Measurements from ENCODE around the gene RGMB.
A peak's percentile ranks its signal among the peaks of the same experiment; 100 is the strongest.
"Not testable (repeated sequence)": the region's sequence is repeated elsewhere in the genome, so short reads cannot be mapped to it uniquely, and the experiment has no call there.

The RGMB gene

GRCh38 chr5:98752801-98753200, 20.7 kb upstream of the RGMB start:
- H3K4me3 Mint-ChIP-seq; H3K9me3 Mint-ChIP-seq; DNase-seq (ENCODE audit: low spot score in 2 of 2); H3K27me3 Mint-ChIP-seq; H3K27ac Mint-ChIP-seq; ATAC-seq (ENCODE audit: low read depth); H3K36me3 Mint-ChIP-seq; H3K4me1 Mint-ChIP-seq: not testable (repeated sequence)

DNA sequence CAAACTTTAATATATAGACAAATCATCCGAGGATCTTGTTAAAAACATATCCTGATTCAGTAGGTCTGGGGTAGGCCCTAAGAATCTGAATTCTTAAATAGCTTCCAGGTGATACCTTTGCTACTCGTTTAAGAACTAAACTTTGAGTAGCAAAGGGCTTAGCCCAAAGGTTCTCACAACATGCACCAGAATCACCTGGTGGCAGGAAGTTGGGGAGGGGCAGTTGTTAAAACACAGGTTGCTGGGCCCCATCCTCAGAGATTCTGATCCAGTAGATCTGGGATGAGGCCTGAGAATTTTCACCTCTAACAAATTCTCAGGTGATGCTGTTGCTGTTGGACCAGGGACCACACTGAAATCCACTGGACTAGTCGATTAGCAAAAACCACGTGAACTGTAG, 20.0 kb upstream of the RGMB start:
- Mint-ChIP-seq H3K9me3 (peaks cover 4% of the 10 kb centered on the region), H3K27ac (no peak overlapping the region), H3K4me3 (no peak overlapping the region), H3K4me1 (no peaks in the 10 kb centered on the region), H3K27me3 (peaks cover 8% of the 10 kb centered on the region), H3K36me3 (peaks cover 1% of the 10 kb centered on the region)
- ATAC-seq (ENCODE audit: low read depth) = no peak
- no peak for DNase-seq (ENCODE audit: low spot score in 2 of 2)

- ATAC-seq (ENCODE audit: low read depth) (no peak), DNase-seq (ENCODE audit: low spot score in 2 of 2) (no peak)
- Mint-ChIP-seq H3K27me3 (peaks cover 8% of the 10 kb centered on the region), H3K36me3 (peaks cover 1% of the 10 kb centered on the region), H3K4me1 (no peaks in the 10 kb centered on the region), H3K9me3 (peaks cover 4% of the 10 kb centered on the region), H3K4me3 (no peak overlapping the region), H3K27ac (no peak overlapping the region)
Measured at GRCh38 chr5:98755406-98755805, 18.1 kb upstream of the RGMB start.

- ATAC-seq (ENCODE audit: low read depth) = no peak
- Mint-ChIP-seq H3K9me3 (peaks cover 4% of the 10 kb centered on the region), H3K4me1 (no peaks in the 10 kb centered on the region), H3K27me3 (peaks cover 8% of the 10 kb centered on the region), H3K4me3 (no peak overlapping the region), H3K36me3 (peaks cover 1% of the 10 kb centered on the region), H3K27ac (no peak overlapping the region)
- no peak for DNase-seq (ENCODE audit: low spot score in 2 of 2)
Measured at GRCh38 chr5:98757978-98758377, 15.5 kb upstream of the RGMB start.

- ATAC-seq (ENCODE audit: low read depth) (no peak), DNase-seq (ENCODE audit: low spot score in 2 of 2) (no peak)
- H3K9me3 Mint-ChIP-seq = no peaks in the 10 kb centered on the region
- H3K27ac Mint-ChIP-seq = no peak overlapping the region
- H3K4me1 Mint-ChIP-seq = peaks cover 2% of the 10 kb centered on the region
- no peak overlapping the region for H3K4me3 Mint-ChIP-seq
- H3K36me3 Mint-ChIP-seq = no peaks in the 10 kb centered on the region
- H3K27me3 Mint-ChIP-seq = peaks cover 12% of the 10 kb centered on the region
Measured at GRCh38 chr5:98763001-98763630, 10.3 kb upstream of the RGMB start.

DNA sequence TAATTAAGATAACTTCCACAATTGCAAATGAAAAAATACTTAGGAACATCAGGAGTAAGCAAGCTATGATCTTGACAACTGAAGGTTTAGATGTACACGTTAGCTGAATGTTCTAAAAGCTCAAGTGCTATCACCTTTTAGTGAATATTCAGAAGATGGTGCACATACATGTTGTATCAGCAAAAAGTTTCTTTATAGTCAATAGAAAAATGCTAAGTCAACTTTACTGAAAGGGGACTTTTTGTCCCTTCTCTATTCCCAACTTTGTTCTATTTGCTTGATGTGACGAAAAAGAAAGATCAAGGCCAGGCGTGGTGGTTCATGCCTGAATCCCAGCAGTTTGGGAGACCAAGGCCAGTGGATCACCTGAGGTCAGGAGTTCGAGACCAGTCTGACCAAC, 7.6 kb upstream of the RGMB start:
- ATAC-seq (ENCODE audit: low read depth) = no peak
- Mint-ChIP-seq H3K27ac (no peak overlapping the region), H3K4me1 (peaks cover 15% of the 10 kb centered on the region), H3K9me3 (no peaks in the 10 kb centered on the region), H3K4me3 (no peak overlapping the region), H3K36me3 (no peaks in the 10 kb centered on the region), H3K27me3 (peaks cover 14% of the 10 kb centered on the region)
- DNase-seq (ENCODE audit: low spot score in 2 of 2) = no peak

DNA sequence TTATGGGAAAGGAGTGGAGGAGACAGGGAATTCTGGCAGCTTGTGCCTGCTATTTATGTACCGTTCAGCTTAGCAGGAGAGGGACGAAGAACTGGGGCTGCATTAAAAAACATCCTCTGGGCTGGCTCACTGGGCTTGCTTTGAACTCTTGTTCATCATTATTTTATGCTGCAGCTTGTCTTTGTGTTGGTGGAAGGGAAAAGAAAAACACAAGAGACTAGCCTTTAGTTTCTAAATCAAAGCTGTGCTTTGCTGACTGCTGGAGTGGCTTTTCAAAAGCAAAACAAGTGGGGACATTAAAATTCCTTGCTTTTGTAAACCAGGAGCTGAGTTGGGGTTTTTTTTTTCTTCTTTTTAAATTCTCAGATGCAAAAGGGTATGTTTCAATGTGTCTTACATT, 5.9 kb upstream of the RGMB start:
- ATAC-seq (ENCODE audit: low read depth) = no peak
- H3K9me3 Mint-ChIP-seq = no peaks in the 10 kb centered on the region
- H3K27me3 Mint-ChIP-seq = peaks cover 14% of the 10 kb centered on the region
- DNase-seq (ENCODE audit: low spot score in 2 of 2) = no peak
- peaks cover 27% of the 10 kb centered on the region for H3K4me1 Mint-ChIP-seq
- H3K36me3 Mint-ChIP-seq = no peaks in the 10 kb centered on the region
- H3K27ac Mint-ChIP-seq = no peak overlapping the region
- no peak overlapping the region for H3K4me3 Mint-ChIP-seq

- Mint-ChIP-seq H3K4me1 (peaks cover 31% of the 10 kb centered on the region), H3K36me3 (no peaks in the 10 kb centered on the region), H3K27ac (peak overlapping the region; percentile 67), H3K9me3 (no peaks in the 10 kb centered on the region), H3K4me3 (peak overlapping the region; percentile 97), H3K27me3 (peaks cover 13% of the 10 kb centered on the region)
- peak in 1 of 2 donors; percentile 39 for DNase-seq (ENCODE audit: low spot score in 2 of 2)
- no peak for ATAC-seq (ENCODE audit: low read depth)
Measured at GRCh38 chr5:98768160-98768959, 5.1 kb upstream of the RGMB start.

- Mint-ChIP-seq H3K4me3 (peak overlapping the region; percentile 97), H3K4me1 (peaks cover 31% of the 10 kb centered on the region), H3K36me3 (no peaks in the 10 kb centered on the region), H3K27me3 (peaks cover 10% of the 10 kb centered on the region), H3K27ac (peak overlapping the region; percentile 67), H3K9me3 (no peaks in the 10 kb centered on the region)
- DNase-seq (ENCODE audit: low spot score in 2 of 2) (peak in 1 of 2 donors; percentile 42), ATAC-seq (ENCODE audit: low read depth) (no peak)
Measured at GRCh38 chr5:98768960-98769209, 4.6 kb upstream of the RGMB start.

GRCh38 chr5:98769210-98769958, 4.1 kb upstream of the RGMB start:
- Mint-ChIP-seq H3K9me3 (no peaks in the 10 kb centered on the region), H3K4me3 (peak overlapping the region; percentile 97), H3K36me3 (no peaks in the 10 kb centered on the region), H3K27me3 (peaks cover 9% of the 10 kb centered on the region), H3K27ac (no peak overlapping the region), H3K4me1 (peaks cover 31% of the 10 kb centered on the region)
- ATAC-seq (ENCODE audit: low read depth) (no peak), DNase-seq (ENCODE audit: low spot score in 2 of 2) (peak in 1 of 2 donors; percentile 34)

DNA sequence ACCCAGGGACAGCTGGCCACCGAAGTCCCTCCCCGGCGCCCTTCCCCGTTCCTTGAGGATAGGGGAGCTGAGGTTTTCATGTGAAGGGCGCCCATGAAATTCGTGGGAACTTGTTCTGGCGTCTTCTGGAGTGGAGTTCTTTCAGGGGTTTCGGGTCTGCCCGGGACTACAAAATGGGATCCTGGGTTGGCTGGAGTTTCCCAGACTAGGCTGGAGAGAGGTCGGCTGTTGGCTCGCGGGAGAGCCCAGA, 3.6 kb upstream of the RGMB start:
- DNase-seq (ENCODE audit: low spot score in 2 of 2) (no peak), ATAC-seq (ENCODE audit: low read depth) (no peak)
- no peaks in the 10 kb centered on the region for H3K9me3 Mint-ChIP-seq
- H3K4me3 Mint-ChIP-seq = peak overlapping the region; percentile 97
- H3K36me3 Mint-ChIP-seq = no peaks in the 10 kb centered on the region
- no peak overlapping the region for H3K27ac Mint-ChIP-seq
- H3K27me3 Mint-ChIP-seq = peaks cover 6% of the 10 kb centered on the region
- H3K4me1 Mint-ChIP-seq = peaks cover 36% of the 10 kb centered on the region

DNA sequence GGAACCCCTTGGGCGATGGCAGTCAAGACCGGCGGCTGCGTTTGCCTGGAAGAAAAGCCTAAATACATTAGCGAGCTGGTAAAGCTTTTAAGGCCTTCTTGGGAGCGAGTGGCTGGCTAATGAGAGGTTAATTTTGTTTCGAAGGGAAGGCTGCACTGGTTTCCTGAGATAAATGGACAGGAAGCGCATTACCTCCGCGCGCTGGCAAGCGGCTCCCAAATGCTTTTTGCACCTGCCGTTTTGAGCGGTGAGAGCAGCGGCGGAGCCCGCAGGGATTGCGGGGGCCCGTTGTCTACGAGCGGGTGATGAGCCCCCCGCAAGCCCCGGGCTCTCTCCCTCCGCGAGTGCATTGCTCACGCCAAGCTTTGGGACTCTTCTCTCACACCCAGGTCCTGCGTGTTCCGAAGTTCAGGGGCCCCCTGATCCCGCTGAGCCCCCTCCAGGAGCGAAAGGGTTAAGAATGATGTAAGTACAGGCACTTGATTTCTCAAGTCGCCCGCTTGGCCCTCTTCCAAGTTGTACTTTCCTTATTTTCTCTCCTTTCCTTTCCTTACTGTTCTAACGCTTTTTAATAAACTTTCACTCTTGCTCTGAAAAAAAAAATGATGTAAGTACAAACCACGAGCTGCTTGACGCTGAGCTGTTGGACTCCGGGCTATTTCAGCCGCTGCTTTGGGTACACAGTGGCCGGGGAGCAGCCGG, 3.1 kb upstream of the RGMB start:
- Mint-ChIP-seq H3K27me3 (peaks cover 6% of the 10 kb centered on the region), H3K9me3 (no peaks in the 10 kb centered on the region), H3K4me3 (peak overlapping the region; percentile 97), H3K4me1 (peaks cover 38% of the 10 kb centered on the region), H3K36me3 (no peaks in the 10 kb centered on the region), H3K27ac (peak overlapping the region; percentile 68)
- DNase-seq (ENCODE audit: low spot score in 2 of 2) = peak in 1 of 2 donors; percentile 42
- no peak for ATAC-seq (ENCODE audit: low read depth)

GRCh38 chr5:98770911-98771322, 2.5 kb upstream of the RGMB start:
- peak overlapping the region; percentile 97 for H3K4me3 Mint-ChIP-seq
- H3K27me3 Mint-ChIP-seq = peaks cover 6% of the 10 kb centered on the region
- H3K36me3 Mint-ChIP-seq = no peaks in the 10 kb centered on the region
- DNase-seq (ENCODE audit: low spot score in 2 of 2) = no peak
- peaks cover 40% of the 10 kb centered on the region for H3K4me1 Mint-ChIP-seq
- H3K27ac Mint-ChIP-seq = peak overlapping the region; percentile 68
- H3K9me3 Mint-ChIP-seq = no peaks in the 10 kb centered on the region
- no peak for ATAC-seq (ENCODE audit: low read depth)

Data from memory B cell (primary cell).